Small intestine (tissue), 7 donors: Measurements from ENCODE around the gene MBOAT7. TPM values are rescaled to one million over a fixed set of nuclear protein-coding genes. Genes with fewer than 3 reads are reported as not detected.
"Not testable (repeated sequence)": the region's sequence is repeated elsewhere in the genome, so short reads cannot be mapped to it uniquely, and the experiment has no call there.

Source experiments
- DNase-seq, 2 donors: peaks; one replicate each; pipeline versions ENCODE4 v3.0.0 to v3.0.0-alpha.2; 2013
- FAIRE-seq: peaks from 2 replicates; lab custom pipeline; 2012; peaks lifted over from hg19 to GRCh38; lab: Jason Lieb, UNC
- H3K27ac ChIP-seq, 3 donors: one replicate each; pipeline ENCODE4 v1.5.1; 2013; ENCODE audit warnings: low read length in 2 of 3, mild to moderate bottlenecking in 2 of 3, control low read depth in 1 of 3, inconsistent platforms in 1 of 3, low read depth in 1 of 3, moderate library complexity in 1 of 3
- H3K27me3 ChIP-seq, 3 donors: one replicate each; pipeline ENCODE4 v1.6.1; 2013; ENCODE audit warnings: low read length in 3 of 3, inconsistent platforms in 1 of 3; ENCODE audit not compliant: control insufficient read depth in 3 of 3, insufficient read depth in 3 of 3
- H3K36me3 ChIP-seq, 3 donors: one replicate each; pipeline ENCODE4 v1.6.1; 2013; ENCODE audit warnings: low read length in 3 of 3, inconsistent platforms in 1 of 3, low read depth in 1 of 3, mild to moderate bottlenecking in 1 of 3, moderate library complexity in 1 of 3; ENCODE audit not compliant: control insufficient read depth in 3 of 3, insufficient read depth in 2 of 3
- H3K4me1 ChIP-seq, 3 donors: one replicate each; pipeline ENCODE4 v1.6.1; 2013; ENCODE audit warnings: low read length in 2 of 3, inconsistent platforms in 1 of 3, low read depth in 1 of 3, mild to moderate bottlenecking in 1 of 3, moderate library complexity in 1 of 3; ENCODE audit not compliant: control insufficient read depth in 3 of 3, insufficient read depth in 2 of 3
- H3K4me3 ChIP-seq, 3 donors: one replicate each; pipeline ENCODE4 v1.5.1; 2013; ENCODE audit warnings: low read length in 3 of 3, control low read depth in 1 of 3, inconsistent platforms in 1 of 3, low read depth in 1 of 3, mild to moderate bottlenecking in 1 of 3, moderate library complexity in 1 of 3
- H3K9me3 ChIP-seq, 2 donors: one replicate each; pipeline ENCODE4 v1.6.1; 2013; ENCODE audit warnings: low read depth in 1 of 2, low read length in 1 of 2; ENCODE audit not compliant: control insufficient read depth in 2 of 2, insufficient read depth in 1 of 2
- WGBS, 3 donors: extraction: QIAGEN DNeasy Blood & Tissue Kit; methylation state at CpG; one replicate each; pipeline ENCODE4 v1.1.7; 2013; 5-methylcytosine and 5-hydroxymethylcytosine counted together
- polyA plus RNA-seq, 4 donors: library from polyadenylated mRNA; stranded (reverse) in 3 of 4; unstranded in 1 of 4; fragments of 200-250 nt in 3 of 4; fragments of 120-200 nt in 1 of 4; gene quantifications; one replicate each; pipeline versions ENCODE4 v1.2.1 to v1.2.3, GENCODE V29; 2013
- donor health status: healthy with polysubstance abuse.
- donor health status: control.
- donor health status: control.
- donor health status: Bipolar disorder and iron deficiency.
- donor health status: healthy.

The MBOAT7 gene
- polyA plus RNA-seq, 4 donors = 47.8 to 118 (median 54.7) TPM

DNA sequence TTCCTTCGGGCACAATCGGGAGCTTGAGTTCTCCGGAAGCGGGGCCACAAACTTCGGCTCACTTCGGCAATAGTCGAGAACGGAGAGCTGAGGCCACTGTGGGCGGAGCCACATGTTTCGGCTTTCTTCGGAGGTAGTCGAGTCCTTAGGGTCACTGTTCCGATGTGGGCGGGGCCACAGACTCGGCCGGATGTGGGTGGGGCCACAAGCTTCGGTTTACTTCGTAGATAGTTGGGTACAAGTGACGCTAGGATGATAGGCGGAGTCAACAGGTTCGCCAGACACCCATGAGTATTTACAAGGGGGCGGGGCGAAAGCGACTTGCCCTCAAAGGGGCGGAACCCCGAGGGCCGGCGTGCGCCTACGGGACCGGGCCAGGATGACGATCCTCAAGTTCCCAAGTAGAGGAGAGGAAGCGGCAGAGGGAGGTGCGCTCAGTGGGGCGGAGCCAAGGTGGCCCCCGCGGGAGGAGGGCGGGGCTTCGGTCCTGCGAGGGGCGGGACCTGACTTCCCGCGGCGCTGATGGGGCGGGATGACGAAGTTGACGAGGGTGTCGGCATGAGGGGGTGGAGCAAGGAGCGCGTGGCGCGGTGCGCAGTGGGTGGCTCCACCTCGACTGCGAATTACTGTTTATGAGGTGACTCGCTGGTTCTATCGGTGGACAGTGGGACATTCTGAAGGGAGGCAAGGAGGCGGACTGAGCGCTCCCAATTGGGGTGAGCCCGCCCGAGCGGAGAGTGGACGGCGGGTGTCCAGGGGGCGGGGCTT, 539 bp upstream of the MBOAT7 start:
- Histone ChIP-seq H3K27me3 (no peaks in the 10 kb centered on the region), H3K4me3 (peak overlapping the region in 2 of 3 donors; percentile 40 to 82), H3K36me3 (peaks cover 2 to 56% (median 9%) of the 10 kb centered on the region in 3 donors), H3K9me3 (no peaks in the 10 kb centered on the region), H3K4me1 (peaks cover 8 to 37% (median 9%) of the 10 kb centered on the region in 3 donors), H3K27ac (peak overlapping the region; percentile 92 to 100 (median 99))
- peak; percentile 100 for DNase-seq
- peak; percentile 94 for FAIRE-seq
- WGBS, 3 donors = 0% methylated on average over 55 to 65 of the region's 65 CpGs

DNA sequence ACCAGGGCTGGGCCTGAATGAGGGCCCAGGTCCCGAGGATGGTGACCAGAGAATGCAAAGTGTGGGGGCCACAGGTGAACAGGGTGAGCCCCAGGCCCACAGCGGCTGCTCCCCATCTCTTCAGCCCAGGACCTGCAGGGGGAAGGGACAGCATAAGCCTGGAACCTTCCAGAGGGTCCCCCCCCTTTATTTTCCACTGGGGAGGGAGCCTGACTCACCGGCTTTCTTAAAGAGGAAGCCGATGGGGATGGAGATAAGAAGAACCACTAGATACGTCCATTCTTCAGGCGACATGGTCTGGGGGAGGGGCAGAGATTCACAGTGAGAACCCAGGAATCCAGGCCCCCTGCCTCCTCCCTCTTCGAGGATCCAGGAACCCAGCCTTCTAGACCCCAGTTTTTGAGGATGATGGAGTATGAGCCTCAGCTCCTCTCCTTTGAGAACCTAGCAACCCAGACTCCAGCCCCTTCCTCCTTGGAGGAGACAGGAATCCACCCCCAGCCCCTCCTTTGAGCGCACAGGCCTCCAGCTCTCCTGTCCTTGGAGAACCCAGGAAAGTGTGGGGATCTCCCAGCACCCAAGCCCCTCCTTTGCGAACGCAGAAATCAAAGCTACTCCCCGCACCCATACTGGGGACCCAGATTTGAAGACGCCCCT, 1.0 kb downstream of the MBOAT7 start:
- H3K9me3 ChIP-seq = no peaks in the 10 kb centered on the region
- no peak for FAIRE-seq
- H3K4me1 ChIP-seq = peaks cover 8 to 37% (median 9%) of the 10 kb centered on the region in 3 donors
- peak overlapping the region; percentile 93 to 100 (median 99) for H3K27ac ChIP-seq
- WGBS, 3 donors = 5 to 18% (median 17%) methylated on average over 12 of the region's 12 CpGs
- DNase-seq = peak; percentile 44 to 56
- H3K27me3 ChIP-seq = no peaks in the 10 kb centered on the region
- H3K36me3 ChIP-seq = peaks cover 0 to 55% (median 2%) of the 10 kb centered on the region in 3 donors
- peak overlapping the region; percentile 70 to 73 (median 70) for H3K4me3 ChIP-seq

DNA sequence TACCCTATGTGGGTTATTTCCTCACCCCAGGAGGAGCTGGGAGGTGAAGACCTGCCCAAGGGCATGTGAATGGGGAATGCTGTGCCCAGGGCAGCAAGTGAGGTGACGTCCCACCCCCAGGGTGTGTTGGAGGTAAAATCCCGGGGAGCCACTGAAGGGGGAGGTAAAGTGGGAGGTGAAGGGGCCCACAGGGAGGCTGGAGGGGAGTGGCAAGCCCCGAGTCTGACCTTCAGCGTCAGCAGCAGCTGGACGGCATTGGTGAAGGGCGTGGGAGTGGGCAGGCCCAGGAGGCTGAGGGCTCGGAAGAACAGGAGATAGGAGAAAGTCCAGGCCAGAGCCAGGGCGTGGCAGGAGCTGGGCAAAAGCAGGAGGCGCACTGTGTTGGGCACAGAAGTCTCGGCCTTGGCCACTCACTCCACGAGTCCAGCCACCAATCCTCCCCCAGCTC, 2.4 kb downstream of the MBOAT7 start:
- Histone ChIP-seq H3K27ac (peak overlapping the region; percentile 74 to 99 (median 92)), H3K4me3 (peak overlapping the region in 2 of 3 donors; percentile 5 to 7), H3K4me1 (peaks cover 7 to 26% (median 9%) of the 10 kb centered on the region in 3 donors), H3K9me3 (no peaks in the 10 kb centered on the region), H3K36me3 (peaks cover 0 to 49% (median 2%) of the 10 kb centered on the region in 3 donors), H3K27me3 (no peaks in the 10 kb centered on the region)
- no peak for FAIRE-seq
- peak; percentile 94 to 95 for DNase-seq
- WGBS, 3 donors = 26 to 68% (median 41%) methylated on average over 10 to 11 of the region's 11 CpGs

DNA sequence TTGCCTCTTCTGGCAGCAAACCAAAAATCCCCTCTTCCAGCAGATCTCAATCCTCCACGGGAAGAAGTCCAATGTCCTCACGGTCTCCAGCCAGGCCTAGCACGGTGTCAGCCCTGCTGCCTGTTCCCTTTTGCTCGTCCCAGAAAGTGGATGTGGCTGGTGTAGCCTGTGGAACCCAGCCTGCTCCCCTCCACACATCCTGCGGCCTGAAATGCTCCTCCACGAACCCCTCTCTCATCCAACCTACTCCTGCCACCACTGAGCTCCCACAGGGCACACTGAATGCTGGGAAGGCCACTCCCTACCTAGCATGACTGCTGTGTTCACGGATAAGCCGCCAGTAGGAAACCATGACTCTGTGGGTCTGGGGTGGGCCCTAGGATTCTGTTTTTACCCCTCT, 3.0 kb downstream of the MBOAT7 start:
- 77 to 83% (median 82%) methylated on average over 8 of the region's 8 CpGs for WGBS, 3 donors
- peaks cover 5 to 21% (median 9%) of the 10 kb centered on the region in 3 donors for H3K4me1 ChIP-seq
- DNase-seq (no peak), FAIRE-seq (no peak)
- H3K36me3 ChIP-seq = peaks cover 0 to 45% (median 2%) of the 10 kb centered on the region in 3 donors
- no peaks in the 10 kb centered on the region for H3K27me3 ChIP-seq
- no peak overlapping the region for H3K4me3 ChIP-seq
- peak overlapping the region; percentile 74 to 99 (median 92) for H3K27ac ChIP-seq
- H3K9me3 ChIP-seq = no peaks in the 10 kb centered on the region

DNA sequence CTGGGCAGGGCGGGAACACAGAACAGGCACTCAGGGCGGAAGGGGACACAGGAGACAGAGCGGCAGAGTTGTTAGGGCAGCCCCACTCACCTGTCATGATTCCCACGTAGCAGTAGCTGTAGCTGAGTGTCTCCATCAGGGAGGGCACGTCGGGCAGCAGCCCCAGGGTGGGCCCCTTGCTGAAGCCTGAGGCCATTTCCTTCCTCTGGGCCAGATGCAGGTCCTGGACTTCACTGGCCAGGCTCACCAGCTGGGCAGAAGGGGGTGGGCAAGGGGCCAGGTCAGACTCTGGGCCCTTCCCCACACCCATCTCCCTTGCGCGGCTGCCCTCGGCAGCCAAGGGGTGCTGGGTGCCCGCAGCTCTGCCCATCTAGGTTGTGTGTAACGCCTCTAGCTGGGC, 5.9 kb downstream of the MBOAT7 start:
- DNase-seq (no peak), FAIRE-seq (no peak)
- H3K36me3 ChIP-seq = peaks cover 4 to 74% (median 10%) of the 10 kb centered on the region in 3 donors
- no peak overlapping the region for H3K4me3 ChIP-seq
- no peak overlapping the region for H3K27ac ChIP-seq
- H3K9me3 ChIP-seq = no peaks in the 10 kb centered on the region
- 87 to 88% (median 88%) methylated on average over 8 to 11 of the region's 11 CpGs for WGBS, 3 donors
- peaks cover 5 to 29% (median 5%) of the 10 kb centered on the region in 3 donors for H3K4me1 ChIP-seq
- no peaks in the 10 kb centered on the region for H3K27me3 ChIP-seq

DNA sequence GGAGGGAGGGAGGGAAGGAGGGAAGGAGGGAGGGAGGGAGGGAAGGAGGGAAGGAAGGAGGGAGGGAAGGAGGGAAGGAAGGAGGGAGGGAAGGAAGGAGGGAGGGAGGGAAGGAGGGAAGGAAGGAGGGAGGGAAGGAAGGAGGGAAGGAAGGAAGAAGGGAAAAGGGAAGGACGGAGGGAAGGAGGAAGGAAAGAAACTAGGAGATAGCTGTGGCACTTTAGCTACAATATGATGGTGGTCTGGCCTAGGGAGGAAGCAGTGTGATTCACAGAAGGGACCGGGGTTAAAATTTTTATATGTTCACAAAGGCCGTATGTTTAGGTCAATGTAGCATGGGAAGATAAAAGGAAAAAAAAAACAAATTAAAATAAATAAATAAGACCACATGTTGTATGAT, 7.5 kb downstream of the MBOAT7 start:
- H3K27ac ChIP-seq, H3K9me3 ChIP-seq, FAIRE-seq, H3K4me3 ChIP-seq, H3K27me3 ChIP-seq, DNase-seq: not testable (repeated sequence)
- H3K36me3 ChIP-seq = peaks cover 4 to 75% (median 12%) of the 10 kb centered on the region in 3 donors
- WGBS, 3 donors = 86 to 93% (median 93%) methylated on average over 3 of the region's 3 CpGs
- peaks cover 0 to 15% (median 2%) of the 10 kb centered on the region in 3 donors for H3K4me1 ChIP-seq

DNA sequence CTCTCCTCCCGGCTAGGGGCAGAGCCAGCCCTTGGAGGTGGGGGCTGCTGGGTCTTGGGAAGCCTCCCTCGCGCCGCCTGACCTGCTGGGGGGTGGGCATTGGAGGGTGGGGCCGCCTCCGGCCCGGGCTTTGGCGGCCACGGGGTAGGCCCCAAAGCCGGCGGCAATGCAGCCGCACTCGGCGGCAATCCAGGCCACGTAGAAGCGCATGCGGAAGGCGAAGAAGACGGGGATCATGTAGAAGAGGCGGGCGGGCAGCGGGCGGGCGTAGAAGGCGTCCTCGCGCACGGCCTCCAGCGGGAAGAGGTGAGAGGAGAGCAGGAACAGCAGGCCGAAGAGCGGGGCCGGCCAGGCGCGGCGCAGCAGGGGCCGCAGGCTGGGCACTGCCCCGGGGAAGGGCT, 8.7 kb downstream of the MBOAT7 start:
- FAIRE-seq = no peak
- Histone ChIP-seq H3K4me3 (no peak overlapping the region), H3K36me3 (peaks cover 4 to 76% (median 12%) of the 10 kb centered on the region in 3 donors), H3K27me3 (no peaks in the 10 kb centered on the region), H3K4me1 (peaks cover 0 to 8% (median 0%) of the 10 kb centered on the region in 3 donors), H3K9me3 (no peaks in the 10 kb centered on the region), H3K27ac (peak overlapping the region in 1 of 3 donors; percentile 25)
- WGBS, 3 donors = 95 to 96% (median 96%) methylated on average over 33 to 37 of the region's 37 CpGs
- no peak for DNase-seq

DNA sequence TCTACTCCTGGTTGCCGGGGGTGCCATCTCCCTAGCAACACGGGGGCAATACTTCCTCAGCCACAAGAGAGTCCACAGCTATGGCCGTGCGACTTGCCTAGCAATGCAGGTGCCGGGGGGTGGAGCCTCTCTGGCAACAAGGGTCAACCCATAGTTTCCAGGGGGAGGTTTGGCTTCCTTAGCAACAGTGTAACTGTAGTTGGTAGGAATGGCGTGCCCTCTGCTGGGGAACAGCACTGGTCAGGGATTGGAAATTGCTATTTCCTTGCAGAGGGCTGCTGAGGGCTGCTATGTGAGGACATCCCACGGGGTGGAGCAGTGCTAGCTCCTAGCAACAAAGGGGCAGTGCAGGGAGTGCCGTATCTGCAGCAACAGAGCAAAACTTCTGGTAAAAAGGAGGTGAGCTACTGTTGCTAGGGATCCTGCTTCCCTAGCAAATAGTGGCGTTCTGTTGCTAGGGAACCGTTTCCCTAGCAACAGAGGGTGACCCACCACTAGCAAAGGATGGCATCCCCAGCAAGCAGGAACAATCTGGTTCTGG, 9.4 kb downstream of the MBOAT7 start:
- Histone ChIP-seq H3K4me1 (peaks cover 0 to 8% (median 0%) of the 10 kb centered on the region in 3 donors), H3K27ac (peak overlapping the region in 2 of 3 donors; percentile 41 to 45), H3K9me3 (no peaks in the 10 kb centered on the region), H3K4me3 (no peak overlapping the region), H3K36me3 (peaks cover 4 to 76% (median 12%) of the 10 kb centered on the region in 3 donors), H3K27me3 (no peaks in the 10 kb centered on the region)
- 28 to 43% (median 33%) methylated on average over 10 of the region's 10 CpGs for whole genome bisulfite sequencing, 3 donors
- DNase-seq (peak; percentile 81 to 93), FAIRE-seq (no peak)
